ELF-1 (cell line): ENCODE results near the gene WRAP73.
"Not testable (repeated sequence)": the region's sequence is repeated elsewhere in the genome, so short reads cannot be mapped to it uniquely, and the experiment has no call there.

Source experiments
- DNase-seq: peaks from one replicate; pipeline ENCODE4 v3.0.0-alpha.2; 2016; ENCODE audit warnings: low read depth, low spot score

WRAP73 gene

GRCh38 chr1:3631320-3632260 lies 18.3 kb downstream of the WRAP73 start:
- DNase-seq: no peak

- DNase-seq: no peak
Measured at GRCh38 chr1:3630914-3631313, 19.0 kb downstream of the WRAP73 start.

GRCh38 chr1:3630161-3630611 lies 19.7 kb downstream of the WRAP73 start:
- no peak for DNase-seq

- no peak for DNase-seq
Measured at GRCh38 chr1:3629561-3630160, 20.2 kb downstream of the WRAP73 start.

GRCh38 chr1:3628445-3628844 lies 21.5 kb downstream of the WRAP73 start:
- DNase-seq: peak; percentile 39

- no peak for DNase-seq
Measured at GRCh38 chr1:3627515-3628253, 22.2 kb downstream of the WRAP73 start.

- no peak for DNase-seq
Measured at GRCh38 chr1:3626025-3626424, 23.9 kb downstream of the WRAP73 start.

GRCh38 chr1:3625151-3625907 lies 24.6 kb downstream of the WRAP73 start:
- DNase-seq: peak; percentile 61

- peak; percentile 98 for DNase-seq
Measured at GRCh38 chr1:3624200-3625136, 25.4 kb downstream of the WRAP73 start, which contains the start of gene TPRG1L. TSS of gene TPRG1L (plus strand) at chr1:3625015. CDS start at chr1:3625073, 58 bp downstream.

- no peak for DNase-seq
Measured at GRCh38 chr1:3623441-3624199, 26.3 kb downstream of the WRAP73 start.

- DNase-seq: not testable (repeated sequence)
Measured at GRCh38 chr1:3622102-3622501, 27.8 kb downstream of the WRAP73 start.

- peak; percentile 38 for DNase-seq
Measured at GRCh38 chr1:3621151-3621671, 28.7 kb downstream of the WRAP73 start.

- no peak for DNase-seq
Measured at GRCh38 chr1:3620708-3621107, 29.2 kb downstream of the WRAP73 start.

- peak; percentile 81 for DNase-seq
Measured at GRCh38 chr1:3618881-3619671, 30.8 kb downstream of the WRAP73 start.

GRCh38 chr1:3618531-3618880 lies 31.4 kb downstream of the WRAP73 start:
- DNase-seq: peak; percentile 55

GRCh38 chr1:3617806-3618345 lies 32.0 kb downstream of the WRAP73 start:
- DNase-seq: no peak

GRCh38 chr1:3616861-3617260 lies 33.0 kb downstream of the WRAP73 start:
- DNase-seq: no peak
